Right lobe of liver (tissue), 6 donors: ENCODE results near the gene JAKMIP1. TPM values are rescaled to one million over a fixed set of nuclear protein-coding genes. Genes with fewer than 3 reads are reported as not detected.

ENCODE experiments used
- ATAC-seq, 4 donors: fragments of 200-7000 bp; cut with Tn5 transposase; one replicate each; pipeline ENCODE4 v1.9.1; 2020; ENCODE audit warnings: mild to moderate bottlenecking in 4 of 4, moderate library complexity in 4 of 4
- DNase-seq, 3 donors: peaks; one replicate each; pipeline ENCODE4 v3.0.0-alpha.2; 2020
- H3K27ac ChIP-seq, 3 donors: fragments of 200-600 bp; one replicate each; pipeline ENCODE4 v1.8.0; 2022
- H3K27me3 ChIP-seq, 2 donors: fragments of 200-600 bp; one replicate each; pipeline ENCODE4 v1.8.0; 2022
- H3K36me3 ChIP-seq, 4 donors: fragments of 200-600 bp; sonication (generic) in 1 of 4; one replicate each; pipeline versions ENCODE4 v1.5.1 to v1.8.0; 2017 to 2022; ENCODE audit warnings: control low read depth in 1 of 4
- H3K4me1 ChIP-seq, 4 donors: fragments of 200-600 bp; sonication (generic) in 1 of 4; one replicate each; pipeline versions ENCODE4 v1.5.1 to v1.8.0; 2017 to 2022; ENCODE audit warnings: control low read depth in 1 of 4
- H3K4me3 ChIP-seq, 3 donors: fragments of 200-600 bp; one replicate each; pipeline ENCODE4 v1.8.0; 2022
- H3K9me3 ChIP-seq, 4 donors: fragments of 200-600 bp; sonication (generic) in 1 of 4; one replicate each; pipeline versions ENCODE4 v1.5.1 to v1.8.0; 2017 to 2022; ENCODE audit warnings: control low read depth in 1 of 4
- CTCF ChIP-seq, 4 donors: fragments of 200-600 bp in 3 of 4; fragments of 450-650 bp in 1 of 4; IDR thresholded peaks; one replicate each; pipeline versions ENCODE4 v1.5.1 to v1.8.0; 2016 to 2022; ENCODE audit warnings: antibody characterized with exemption in 4 of 4, mild to moderate bottlenecking in 2 of 4
- POLR2A ChIP-seq: fragments of 450-650 bp; IDR thresholded peaks from one replicate; pipeline ENCODE4 v1.6.1; 2017; ENCODE audit warnings: antibody characterized with exemption, mild to moderate bottlenecking
- WGBS: methylation state at CpG from one replicate; pipeline ENCODE4 v1.1.6; 2018; ENCODE audit warnings: low coverage, low lambda C conversion rate; ENCODE audit not compliant: insufficient coverage; ENCODE audit errors: missing lambda C conversion rate; 5-methylcytosine and 5-hydroxymethylcytosine counted together
- intact Hi-C, 2 donors: fragments of 100-400 bp; cut with DNase I; formaldehyde crosslinking; loops; one replicate each; pipeline versions ENCODE4 v1.11.2 to v1.14.1; 2022
- total RNA-seq, 6 experiments: library from RNA; depleted of rRNA in 2 of 6; stranded (reverse); fragments of >200 nt in 2 of 6; fragmentation: NEBNext Ultra II Directional in 3 of 6; extraction: Animal tissue kit (Norgen Biotek cat#: 25700) in 3 of 6; gene quantifications; one replicate each; pipeline versions ENCODE4 v1.1.0 to v1.2.4, GENCODE V29; 2016 to 2023
- donor health status: DM: no; HTN: yes; CAD: no.
- donor health status: DM: no; HTN: no; CAD: no.
- donor health status: DM: no; HTN: no; CAD: no.
- donor health status: DM: no; HTN: yes; CAD: no.
- donor health status: DM: no; HTN: yes; CAD: no.

JAKMIP1 gene
- total RNA-seq, 6 experiments from 2014 or later, result 0.12 TPM; not detected in 5

- Histone ChIP-seq H3K27ac (no peak overlapping the region), H3K4me3 (no peak overlapping the region), H3K9me3 (peaks cover 0 to 6% (median 0%) of the 10 kb centered on the region in 4 donors), H3K4me1 (no peaks in the 10 kb centered on the region), H3K27me3 (no peaks in the 10 kb centered on the region), H3K36me3 (no peaks in the 10 kb centered on the region)
- no peak for TF ChIP-seq POLR2A
- no peak for DNase-seq
- WGBS, result 56% methylated on average over 14 of the region's 20 CpGs
- no peak for ATAC-seq
- intact Hi-C loops, result no loop called here
These were observed 51.7 kb downstream of the JAKMIP1 start for GRCh38 chr4:6148506-6149205.

- intact Hi-C loops, result no loop called here
- Histone ChIP-seq H3K9me3 (peaks cover 0 to 6% (median 0%) of the 10 kb centered on the region in 4 donors), H3K4me3 (no peak overlapping the region), H3K36me3 (no peaks in the 10 kb centered on the region), H3K4me1 (no peaks in the 10 kb centered on the region), H3K27ac (no peak overlapping the region), H3K27me3 (no peaks in the 10 kb centered on the region)
- no peak for TF ChIP-seq POLR2A
- TF ChIP-seq CTCF (IDR thresholded peaks at IDR 0.05), result no peak
- WGBS, result 40% methylated on average over 1 of the region's 6 CpGs
- ATAC-seq, result no peak
- DNase-seq, result no peak
These were observed 52.9 kb downstream of the JAKMIP1 start for GRCh38 chr4:6147441-6147840.

- ATAC-seq, result no peak
- peaks cover 0 to 6% (median 0%) of the 10 kb centered on the region in 4 donors for H3K9me3 ChIP-seq
These were observed 56.7 kb downstream of the JAKMIP1 start for GRCh38 chr4:6143603-6144181.

GRCh38 chr4:6142935-6143602, 57.3 kb downstream of the JAKMIP1 start:
- Histone ChIP-seq H3K4me3 (no peak overlapping the region), H3K27me3 (no peaks in the 10 kb centered on the region), H3K27ac (no peak overlapping the region), H3K4me1 (no peaks in the 10 kb centered on the region), H3K36me3 (no peaks in the 10 kb centered on the region), H3K9me3 (peaks cover 0 to 6% (median 0%) of the 10 kb centered on the region in 4 donors)
- TF ChIP-seq CTCF (IDR thresholded peaks at IDR 0.05), result no peak
- no peak for ATAC-seq
- intact Hi-C loops, result no loop called here
- DNase-seq, result no peak
- WGBS, result 68% methylated on average over 6 of the region's 8 CpGs

More at GRCh38 chr4:6143603-6144181, 56.7 kb downstream of the JAKMIP1 start:
- no peaks in the 10 kb centered on the region for H3K27me3 ChIP-seq
- 48% methylated on average over 2 of the region's 3 CpGs for WGBS
- no peak for DNase-seq
- intact Hi-C loops, result no loop called here
- H3K27ac ChIP-seq, result no peak overlapping the region
- H3K4me1 ChIP-seq, result no peaks in the 10 kb centered on the region
- no peaks in the 10 kb centered on the region for H3K36me3 ChIP-seq
- no peak for TF ChIP-seq CTCF (IDR thresholded peaks at IDR 0.05)
- no peak overlapping the region for H3K4me3 ChIP-seq

- Histone ChIP-seq H3K4me3 (no peak overlapping the region), H3K27me3 (no peaks in the 10 kb centered on the region), H3K27ac (no peak overlapping the region), H3K36me3 (no peaks in the 10 kb centered on the region), H3K9me3 (peaks cover 0 to 6% (median 0%) of the 10 kb centered on the region in 4 donors), H3K4me1 (no peaks in the 10 kb centered on the region)
- no peak for TF ChIP-seq POLR2A
- no peak for TF ChIP-seq CTCF (IDR thresholded peaks at IDR 0.05)
- ATAC-seq, result no peak
- intact Hi-C loops, result no loop called here
- no peak for DNase-seq
- WGBS, result 74% methylated on average over 5 of the region's 7 CpGs
These were observed 57.8 kb downstream of the JAKMIP1 start for GRCh38 chr4:6142511-6142910.
